Measurements from ENCODE around the gene SLC25A22.

The SLC25A22 gene

GRCh38 chr11:843086-843734, 45.1 kb upstream of the SLC25A22 start:
- H3K27ac ChIP-seq = peak overlapping the region; percentile 86
- TF ChIP-seq CTCF (conservative IDR thresholded peaks at IDR 0.05) (no peak; the same call in 1 of the 2 replicates), ZFX (IDR thresholded peaks at IDR 0.05) (no peak)

GRCh38 chr11:842370-843002, 44.4 kb upstream of the SLC25A22 start, which contains the start of the genes POLR2L and TSPAN4:
Gene POLR2L (minus strand): TSS chr11:842529. CDS start chr11:842508, 21 bp downstream.
Gene TSPAN4 (plus strand): TSS chr11:842852. CDS start chr11:850305, 7,453 bp downstream.
- TF ChIP-seq CTCF (conservative IDR thresholded peaks at IDR 0.05) = no peak
- TF ChIP-seq ZFX (IDR thresholded peaks at IDR 0.05) = peak; percentile 81; the same call in 1 of the 2 replicates
- peak within 1 kb of the TSS; percentile 86 for H3K27ac ChIP-seq

GRCh38 chr11:841981-842369, 43.9 kb upstream of the SLC25A22 start:
- TF ChIP-seq ZFX (IDR thresholded peaks at IDR 0.05) (no peak; the same call in 1 of the 2 replicates), CTCF (conservative IDR thresholded peaks at IDR 0.05) (no peak)
- H3K27ac ChIP-seq = peak overlapping the region; percentile 86

- H3K27ac ChIP-seq = peak overlapping the region; percentile 86; the same call in 1 of the 2 replicates
- TF ChIP-seq CTCF (conservative IDR thresholded peaks at IDR 0.05) = no peak; the same call in 1 of the 2 replicates
- no peak for TF ChIP-seq ZFX (IDR thresholded peaks at IDR 0.05)
Observed at GRCh38 chr11:839875-840617, 42.0 kb upstream of the SLC25A22 start.

- no peak overlapping the region for H3K27ac ChIP-seq
- TF ChIP-seq CTCF (conservative IDR thresholded peaks at IDR 0.05) (no peak), ZFX (IDR thresholded peaks at IDR 0.05) (no peak)
Observed at GRCh38 chr11:839280-839623, 41.2 kb upstream of the SLC25A22 start.

GRCh38 chr11:838441-839279, 40.6 kb upstream of the SLC25A22 start:
- TF ChIP-seq ZFX (IDR thresholded peaks at IDR 0.05) (no peak), CTCF (conservative IDR thresholded peaks at IDR 0.05) (no peak; the same call in 1 of the 2 replicates)
- no peak overlapping the region for H3K27ac ChIP-seq

Data from C4-2B (cell line).